Measurements from ENCODE around the gene CWC15.

- no peak for TF ChIP-seq POLR2A (IDR thresholded peaks at IDR 0.05)
- TF ChIP-seq CTCF (IDR thresholded peaks at IDR 0.05): no peak
Measured at GRCh38 chr11:94926271-94926625, 47.1 kb downstream of the CWC15 start.

All from upper lobe of left lung (tissue), 4 donors.